Uterus (tissue), 4 donors: ENCODE measurements around the gene UROC1. TPM values are rescaled to one million over a fixed set of nuclear protein-coding genes. Genes with fewer than 3 reads are reported as not detected.

Experiments
- DNase-seq, 2 donors: peaks; one replicate each; pipeline ENCODE4 v3.0.0-alpha.2; 2019 to 2020
- H3K27ac ChIP-seq, 2 donors: fragments of 200-600 bp; sonication (generic); 1 replicate in 1 of 2; 2 replicates in 1 of 2; pipeline ENCODE4 v1.5.1; 2016 to 2018
- H3K27me3 ChIP-seq, 2 donors: fragments of 200-600 bp; sonication (generic); one replicate each; pipeline ENCODE4 v1.5.1; 2018 to 2019; ENCODE audit warnings: control low read depth in 1 of 2
- H3K36me3 ChIP-seq, 2 donors: fragments of 200-600 bp; sonication (generic); one replicate each; pipeline ENCODE4 v1.5.1; 2019; ENCODE audit warnings: control low read depth in 1 of 2
- H3K4me1 ChIP-seq, 2 donors: fragments of 200-600 bp; sonication (generic); one replicate each; pipeline ENCODE4 v1.5.1; 2018 to 2019; ENCODE audit warnings: control low read depth in 1 of 2
- H3K4me3 ChIP-seq, 2 donors: fragments of 200-600 bp; sonication (generic); 1 replicate in 1 of 2; 2 replicates in 1 of 2; pipeline ENCODE4 v1.5.1; 2018 to 2019; ENCODE audit warnings: mild to moderate bottlenecking in 1 of 2
- H3K9me3 ChIP-seq, 2 donors: fragments of 200-600 bp; sonication (generic); one replicate each; pipeline ENCODE4 v1.5.1; 2019; ENCODE audit warnings: control low read depth in 1 of 2
- CTCF ChIP-seq, 4 experiments: fragments of 200-600 bp in 2 of 4; fragments of 450-650 bp in 2 of 4; sonication (generic) in 2 of 4; IDR thresholded peaks; one replicate each; pipeline ENCODE4 v1.5.1; 2016 to 2019; ENCODE audit warnings: antibody characterized with exemption in 4 of 4, mild to moderate bottlenecking in 2 of 4, moderate library complexity in 1 of 4
- POLR2A ChIP-seq, 2 donors: fragments of 450-650 bp; IDR thresholded peaks; one replicate each; pipeline ENCODE4 v1.6.1; 2016; ENCODE audit warnings: antibody characterized with exemption in 2 of 2, mild to moderate bottlenecking in 1 of 2, moderate library complexity in 1 of 2
- intact Hi-C: fragments of 100-400 bp; cut with DNase I; formaldehyde crosslinking; loops from one replicate; pipeline ENCODE4 v1.15.1; 2023; ENCODE audit warnings: low total_unique reads
- total RNA-seq, 4 donors: library from RNA; depleted of rRNA in 3 of 4; stranded (reverse); fragments of >200 nt in 3 of 4; gene quantifications; one replicate each; pipeline versions ENCODE4 v1.1.0 to v1.2.4, GENCODE V29; 2014 to 2023
- donor health status: DM: yes; HTN: yes; CAD: no.

UROC1 gene
- total RNA-seq, 4 donors from 2014 or later: 0.07 TPM; not detected in 3

GRCh38 chr3:126469479-126469878 lies 48.1 kb downstream of the UROC1 start:
- Histone ChIP-seq H3K4me1 (peaks cover 20% of the 10 kb centered on the region in 2 donors), H3K4me3 (no peak overlapping the region), H3K9me3 (no peaks in the 10 kb centered on the region), H3K36me3 (no peaks in the 10 kb centered on the region), H3K27me3 (no peaks in the 10 kb centered on the region), H3K27ac (no peak overlapping the region)
- no peak for TF ChIP-seq POLR2A (IDR thresholded peaks at IDR 0.05)
- no peak for TF ChIP-seq CTCF (IDR thresholded peaks at IDR 0.05)
- intact Hi-C loops: no loop called here
- DNase-seq: peak in 1 of 2 donors; percentile 6

- Histone ChIP-seq H3K4me3 (no peak overlapping the region), H3K27ac (no peak overlapping the region), H3K27me3 (no peaks in the 10 kb centered on the region), H3K4me1 (peaks cover 8 to 14% of the 10 kb centered on the region in 2 donors), H3K9me3 (no peaks in the 10 kb centered on the region), H3K36me3 (no peaks in the 10 kb centered on the region)
- intact Hi-C loops: no loop called here
- TF ChIP-seq CTCF (IDR thresholded peaks at IDR 0.05) (no peak), POLR2A (IDR thresholded peaks at IDR 0.05) (no peak)
- DNase-seq: peak; percentile 9 to 17
Observed at GRCh38 chr3:126468028-126468891, 49.3 kb downstream of the UROC1 start.

- DNase-seq: peak in 1 of 2 donors; percentile 4
- H3K9me3 ChIP-seq: no peaks in the 10 kb centered on the region
- no peak overlapping the region for H3K27ac ChIP-seq
- no peaks in the 10 kb centered on the region for H3K36me3 ChIP-seq
- H3K27me3 ChIP-seq: no peaks in the 10 kb centered on the region
- no peak overlapping the region for H3K4me3 ChIP-seq
- TF ChIP-seq CTCF (IDR thresholded peaks at IDR 0.05) (no peak), POLR2A (IDR thresholded peaks at IDR 0.05) (no peak)
- H3K4me1 ChIP-seq: peaks cover 3 to 7% of the 10 kb centered on the region in 2 donors
- intact Hi-C loops: no loop called here
Observed at GRCh38 chr3:126467611-126467955, 50.0 kb downstream of the UROC1 start.

GRCh38 chr3:126466886-126467610 lies 50.5 kb downstream of the UROC1 start:
- DNase-seq: peak in 1 of 2 donors; percentile 4
- intact Hi-C loops: no loop called here
- TF ChIP-seq CTCF (IDR thresholded peaks at IDR 0.05) (no peak), POLR2A (IDR thresholded peaks at IDR 0.05) (no peak)
- Histone ChIP-seq H3K4me3 (no peak overlapping the region), H3K9me3 (no peaks in the 10 kb centered on the region), H3K27me3 (no peaks in the 10 kb centered on the region), H3K27ac (no peak overlapping the region), H3K36me3 (no peaks in the 10 kb centered on the region), H3K4me1 (peaks cover 0 to 5% of the 10 kb centered on the region in 2 donors)
